ENCODE measurements around the gene SLC7A1.

SLC7A1 gene

GRCh38 chr13:29562786-29563438 lies 32.6 kb downstream of the SLC7A1 start:
- H4K20me1 ChIP-seq (ENCODE audit: insufficient read depth, low read length), result no peaks in the 10 kb centered on the region
- H3K9me2 ChIP-seq (ENCODE audit: low read depth, low read length), result no peaks in the 10 kb centered on the region
- H3K4me3 ChIP-seq (ENCODE audit: low read depth, low read length, poor library complexity, severe bottlenecking), result no peak overlapping the region
- TF ChIP-seq EZH2 (IDR thresholded peaks at IDR 0.05; ENCODE audit: borderline replicate concordance, low read length), result no peak
- TF ChIP-seq, protein P1, sequence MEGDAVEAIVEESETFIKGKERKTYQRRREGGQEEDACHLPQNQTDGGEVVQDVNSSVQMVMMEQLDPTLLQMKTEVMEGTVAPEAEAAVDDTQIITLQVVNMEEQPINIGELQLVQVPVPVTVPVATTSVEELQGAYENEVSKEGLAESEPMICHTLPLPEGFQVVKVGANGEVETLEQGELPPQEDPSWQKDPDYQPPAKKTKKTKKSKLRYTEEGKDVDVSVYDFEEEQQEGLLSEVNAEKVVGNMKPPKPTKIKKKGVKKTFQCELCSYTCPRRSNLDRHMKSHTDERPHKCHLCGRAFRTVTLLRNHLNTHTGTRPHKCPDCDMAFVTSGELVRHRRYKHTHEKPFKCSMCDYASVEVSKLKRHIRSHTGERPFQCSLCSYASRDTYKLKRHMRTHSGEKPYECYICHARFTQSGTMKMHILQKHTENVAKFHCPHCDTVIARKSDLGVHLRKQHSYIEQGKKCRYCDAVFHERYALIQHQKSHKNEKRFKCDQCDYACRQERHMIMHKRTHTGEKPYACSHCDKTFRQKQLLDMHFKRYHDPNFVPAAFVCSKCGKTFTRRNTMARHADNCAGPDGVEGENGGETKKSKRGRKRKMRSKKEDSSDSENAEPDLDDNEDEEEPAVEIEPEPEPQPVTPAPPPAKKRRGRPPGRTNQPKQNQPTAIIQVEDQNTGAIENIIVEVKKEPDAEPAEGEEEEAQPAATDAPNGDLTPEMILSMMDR (IDR thresholded peaks at IDR 0.05; ENCODE audit: low read length), result no peak
- H3K4me1 ChIP-seq (ENCODE audit: insufficient read depth, low read length, severe bottlenecking), result no peaks in the 10 kb centered on the region
- H3K27me3 ChIP-seq (ENCODE audit: insufficient read depth, low read length), result no peaks in the 10 kb centered on the region
- H3K9me3 ChIP-seq (ENCODE audit: low read length), result no peaks in the 10 kb centered on the region
- no peak overlapping the region for H3K9ac ChIP-seq (ENCODE audit: low read length)
- no peak overlapping the region for H3K27ac ChIP-seq (ENCODE audit: low read depth, low read length, poor library complexity, severe bottlenecking)
- no peak overlapping the region for H3K4me2 ChIP-seq (ENCODE audit: low read length)
- no peak overlapping the region for H2AFZ ChIP-seq (ENCODE audit: low read length)
- H3F3A ChIP-seq (ENCODE audit: insufficient read depth, low read length), result no peaks in the 10 kb centered on the region
- peaks cover 75% of the 10 kb centered on the region for H3K79me2 ChIP-seq (ENCODE audit: insufficient read depth, low read length)
- 0 out of 2 replicates have a peak, but pooled peaks cover 4% of the 10 kb centered on the region for H3K36me3 ChIP-seq (ENCODE audit: insufficient read depth, low read length)

GRCh38 chr13:29561918-29562317 lies 33.6 kb downstream of the SLC7A1 start:
- no peak for TF ChIP-seq EZH2 (IDR thresholded peaks at IDR 0.05; ENCODE audit: borderline replicate concordance, low read length)
- TF ChIP-seq, protein P1 (IDR thresholded peaks at IDR 0.05; ENCODE audit: low read length), result no peak
- no peak overlapping the region for H3K9ac ChIP-seq (ENCODE audit: low read length)
- H3K9me2 ChIP-seq (ENCODE audit: low read depth, low read length), result no peaks in the 10 kb centered on the region
- no peak overlapping the region for H3K4me2 ChIP-seq (ENCODE audit: low read length)
- no peak overlapping the region for H2AFZ ChIP-seq (ENCODE audit: low read length)
- H3F3A ChIP-seq (ENCODE audit: insufficient read depth, low read length), result no peaks in the 10 kb centered on the region
- peaks cover 71% of the 10 kb centered on the region for H3K79me2 ChIP-seq (ENCODE audit: insufficient read depth, low read length)
- H3K27ac ChIP-seq (ENCODE audit: low read depth, low read length, poor library complexity, severe bottlenecking), result no peak overlapping the region
- H3K9me3 ChIP-seq (ENCODE audit: low read length), result no peaks in the 10 kb centered on the region
- no peaks in the 10 kb centered on the region for H3K27me3 ChIP-seq (ENCODE audit: insufficient read depth, low read length)
- H4K20me1 ChIP-seq (ENCODE audit: insufficient read depth, low read length), result no peaks in the 10 kb centered on the region
- no peak overlapping the region for H3K4me3 ChIP-seq (ENCODE audit: low read depth, low read length, poor library complexity, severe bottlenecking)
- H3K4me1 ChIP-seq (ENCODE audit: insufficient read depth, low read length, severe bottlenecking), result no peaks in the 10 kb centered on the region
- peaks cover 11% of the 10 kb centered on the region; the same call in 1 of the 2 replicates for H3K36me3 ChIP-seq (ENCODE audit: insufficient read depth, low read length)

GRCh38 chr13:29556742-29557141 lies 38.7 kb downstream of the SLC7A1 start:
- no peak overlapping the region for H3K9ac ChIP-seq (ENCODE audit: low read length)
- no peaks in the 10 kb centered on the region for H3K4me1 ChIP-seq (ENCODE audit: insufficient read depth, low read length, severe bottlenecking)
- no peaks in the 10 kb centered on the region for H3K9me3 ChIP-seq (ENCODE audit: low read length)
- no peaks in the 10 kb centered on the region for H3K27me3 ChIP-seq (ENCODE audit: insufficient read depth, low read length)
- H3K4me3 ChIP-seq (ENCODE audit: low read depth, low read length, poor library complexity, severe bottlenecking), result no peak overlapping the region
- no peak overlapping the region for H3K4me2 ChIP-seq (ENCODE audit: low read length)
- H3K9me2 ChIP-seq (ENCODE audit: low read depth, low read length), result no peaks in the 10 kb centered on the region
- TF ChIP-seq EZH2 (IDR thresholded peaks at IDR 0.05; ENCODE audit: borderline replicate concordance, low read length), result no peak
- TF ChIP-seq, protein P1 (IDR thresholded peaks at IDR 0.05; ENCODE audit: low read length), result no peak
- no peaks in the 10 kb centered on the region for H3F3A ChIP-seq (ENCODE audit: insufficient read depth, low read length)
- peaks cover 34% of the 10 kb centered on the region for H3K36me3 ChIP-seq (ENCODE audit: insufficient read depth, low read length)
- peaks cover 38% of the 10 kb centered on the region for H3K79me2 ChIP-seq (ENCODE audit: insufficient read depth, low read length)
- no peak overlapping the region for H3K27ac ChIP-seq (ENCODE audit: low read depth, low read length, poor library complexity, severe bottlenecking)
- H2AFZ ChIP-seq (ENCODE audit: low read length), result no peak overlapping the region
- H4K20me1 ChIP-seq (ENCODE audit: insufficient read depth, low read length), result no peaks in the 10 kb centered on the region
